Hypothalamus (tissue), 51 donors: ENCODE measurements around the gene MAGEL2.

ENCODE experiments used
- DNase-seq, 51 donors: peaks; one replicate each; lab custom pipeline; 2025; lab: John Stamatoyannopoulos, UW

MAGEL2 gene

DNA sequence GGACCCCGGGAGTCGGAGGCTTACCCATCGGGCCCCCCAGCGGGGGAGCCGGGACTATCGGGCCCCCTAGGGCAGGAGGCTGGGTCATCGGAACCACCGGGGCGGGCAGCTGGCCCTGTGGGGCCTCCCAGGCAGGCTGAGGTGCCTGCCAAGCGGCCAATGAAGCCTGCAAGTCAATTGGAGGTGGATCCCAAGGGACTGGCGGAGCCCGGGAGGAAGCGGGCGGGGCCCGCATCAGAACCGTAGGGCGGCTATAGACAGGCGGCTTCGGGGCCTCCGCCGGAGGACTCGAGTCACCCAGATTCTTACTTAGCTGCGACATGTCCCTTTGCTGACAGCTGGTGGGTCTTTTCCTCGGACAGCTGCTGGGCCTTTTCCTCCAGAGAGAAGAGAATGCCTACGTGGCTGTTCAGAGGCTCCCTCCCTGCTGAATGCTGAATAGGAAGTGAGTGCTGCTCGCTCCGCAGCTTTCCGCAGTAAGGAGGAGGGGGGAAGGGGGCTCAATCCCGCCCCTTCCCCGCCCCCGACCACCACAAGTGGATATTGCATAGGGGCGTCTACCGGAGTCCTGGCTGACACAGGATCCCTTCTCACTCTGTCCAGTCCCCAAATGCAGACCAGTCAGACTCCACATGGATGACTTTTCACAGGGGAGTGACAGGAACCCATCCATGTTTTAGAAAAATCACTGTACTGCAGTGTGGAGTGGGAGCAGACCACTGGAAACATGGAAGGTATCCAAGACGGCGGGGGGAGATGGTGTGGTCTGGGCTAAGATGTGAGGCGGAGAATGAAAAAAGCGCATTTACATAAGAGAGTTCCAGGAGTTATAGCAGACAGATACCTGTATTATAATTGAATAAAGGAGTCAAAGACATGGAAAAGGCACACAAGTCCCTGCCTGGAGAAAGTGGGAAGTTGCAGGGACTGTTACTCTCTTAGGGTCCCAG is at the start of gene MAGEL2:
Gene MAGEL2, minus strand, starts transcription at position 447 of the 950 bp plus-strand sequence. Its CDS starts 125 bp downstream, at position 322.
- DNase-seq: peak in 6 of 51 donors; percentile 12 to 68 (median 24)

DNA sequence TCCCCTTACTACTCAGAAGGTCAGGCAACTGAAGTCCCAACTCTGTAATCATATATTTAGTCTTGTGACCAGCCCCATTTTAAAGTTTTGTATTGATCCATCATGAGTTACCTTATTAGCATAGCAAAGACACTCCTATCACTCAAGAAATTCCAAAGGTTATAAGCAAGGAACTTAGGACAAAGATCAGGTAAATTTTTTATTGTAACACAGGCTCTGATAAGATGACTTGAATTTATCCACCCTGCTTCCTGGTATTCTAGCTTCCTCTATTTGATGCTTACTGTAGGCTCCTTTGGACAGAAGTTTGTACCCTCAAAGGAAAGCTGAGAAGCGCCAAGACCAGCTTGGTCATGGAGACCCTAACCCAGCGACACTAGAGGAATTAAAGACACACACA is 47.6 kb upstream of the MAGEL2 start:
- DNase-seq: no peak

DNA sequence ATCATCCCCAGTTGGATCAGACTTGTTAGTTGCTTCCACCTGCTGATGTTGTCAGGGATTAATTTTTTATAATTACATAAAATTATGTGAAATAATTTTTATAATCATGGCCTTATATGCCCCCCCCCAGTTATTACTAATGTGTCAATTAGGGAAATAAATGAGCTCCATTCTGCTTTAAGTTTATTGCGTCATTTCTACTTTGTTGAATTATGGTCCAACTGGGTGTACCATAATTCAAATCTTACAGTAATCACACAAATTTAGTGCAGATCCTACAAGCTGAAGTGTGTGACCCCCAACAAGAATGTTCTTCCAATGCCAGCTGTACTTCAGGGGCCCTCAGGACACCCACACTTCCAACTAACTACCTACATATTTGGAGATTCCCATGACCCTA is 46.9 kb upstream of the MAGEL2 start:
- DNase-seq: no peak

DNA sequence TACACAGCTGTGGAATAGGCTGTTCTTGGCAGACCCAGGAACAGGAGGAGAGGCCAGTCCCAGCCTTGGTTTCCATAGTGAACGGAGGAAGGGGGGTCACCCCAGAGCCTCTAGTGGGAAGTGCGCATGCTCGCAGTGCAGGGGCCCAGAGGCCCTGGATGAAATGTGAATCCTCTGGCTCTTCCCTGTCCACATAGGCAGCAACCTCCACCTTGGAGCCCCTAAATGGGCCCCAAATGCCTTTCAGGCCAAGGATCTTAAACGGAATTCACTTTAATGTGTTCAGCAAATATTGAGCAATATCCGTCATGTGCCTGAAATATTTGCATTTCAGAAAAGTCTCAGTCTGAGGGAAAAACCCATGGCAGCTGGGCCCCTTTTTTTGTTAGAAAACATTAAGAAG is 42.8 kb upstream of the MAGEL2 start:
- DNase-seq: peak in 42 of 51 donors; percentile 1 to 76 (median 50)

DNA sequence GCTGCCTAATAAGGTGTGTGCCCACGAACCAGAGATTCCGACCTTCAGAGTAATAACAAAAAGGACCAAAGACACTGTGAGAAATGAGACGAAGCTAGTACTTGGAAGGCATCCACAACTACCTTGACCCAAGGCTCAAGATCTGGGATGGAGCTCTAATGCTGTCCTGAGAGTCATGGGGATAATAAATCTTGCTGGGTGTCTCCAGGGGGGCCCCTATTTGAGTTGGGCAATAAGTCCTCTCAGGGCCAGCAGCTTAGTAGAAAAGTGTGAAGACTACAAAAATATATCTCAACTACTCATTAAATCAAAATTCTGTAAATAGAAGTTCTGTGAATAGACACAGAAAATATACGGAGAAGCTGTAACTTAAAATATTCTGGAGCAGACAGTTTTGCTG is 42.3 kb upstream of the MAGEL2 start:
- no peak for DNase-seq

DNA sequence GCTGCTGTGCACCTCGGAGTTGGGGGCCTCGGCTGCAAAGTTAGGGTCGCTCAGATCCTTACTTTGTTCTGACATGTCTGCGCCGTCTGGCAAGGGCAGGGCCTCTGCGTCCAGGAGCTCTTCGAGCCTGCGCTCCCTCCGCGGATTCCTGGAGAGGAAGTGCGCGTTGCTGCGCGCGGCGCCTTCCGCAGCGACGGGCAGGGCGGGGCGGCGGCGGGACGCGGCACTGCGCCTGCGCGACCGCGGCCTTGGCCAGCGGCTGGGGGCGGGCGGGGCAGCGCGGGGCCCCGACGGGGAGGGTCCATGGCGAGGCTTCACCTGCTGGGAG is 39.4 kb upstream of the MAGEL2 start, which contains the start of gene NDN:
Gene NDN, minus strand, starts transcription at position 163 of the 328 bp plus-strand sequence. Its CDS starts 88 bp downstream, at position 75.
- DNase-seq: peak in 36 of 51 donors; percentile 4 to 62 (median 29)

DNA sequence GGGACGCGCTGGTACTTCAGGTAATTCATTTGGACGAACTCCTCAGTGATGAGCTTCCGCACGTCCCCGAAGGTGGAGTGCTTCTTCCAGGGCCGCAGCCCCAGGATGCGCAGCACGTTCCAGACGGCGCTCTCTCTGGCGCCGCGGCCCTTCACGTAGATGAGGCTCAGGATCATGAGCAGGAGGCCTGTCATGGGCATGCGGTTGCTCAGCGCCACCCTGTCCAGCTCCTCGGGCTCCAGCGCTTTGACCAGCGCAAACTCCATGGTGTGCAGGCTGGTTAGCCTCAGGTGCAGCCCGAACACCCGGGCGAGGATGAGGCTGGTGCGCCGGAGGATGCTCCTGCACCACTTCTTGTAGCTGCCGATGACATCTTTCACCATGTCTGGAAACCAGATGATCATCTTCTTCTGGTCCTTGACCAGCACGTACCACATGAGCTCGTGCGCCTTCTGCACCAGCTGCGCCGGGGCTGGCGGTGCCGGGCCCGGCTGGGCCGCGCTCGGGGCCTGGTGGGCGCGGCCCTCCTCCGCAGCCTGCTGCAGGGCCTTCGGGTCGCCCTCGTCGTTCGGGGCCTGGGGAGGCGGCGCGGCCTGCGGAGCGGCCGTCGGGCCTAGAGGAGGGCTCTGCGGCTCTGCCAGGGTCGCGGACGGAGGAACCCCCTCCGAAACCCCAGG is 38.9 kb upstream of the MAGEL2 start:
- peak in 3 of 51 donors; percentile 2 to 27 (median 13) for DNase-seq

DNA sequence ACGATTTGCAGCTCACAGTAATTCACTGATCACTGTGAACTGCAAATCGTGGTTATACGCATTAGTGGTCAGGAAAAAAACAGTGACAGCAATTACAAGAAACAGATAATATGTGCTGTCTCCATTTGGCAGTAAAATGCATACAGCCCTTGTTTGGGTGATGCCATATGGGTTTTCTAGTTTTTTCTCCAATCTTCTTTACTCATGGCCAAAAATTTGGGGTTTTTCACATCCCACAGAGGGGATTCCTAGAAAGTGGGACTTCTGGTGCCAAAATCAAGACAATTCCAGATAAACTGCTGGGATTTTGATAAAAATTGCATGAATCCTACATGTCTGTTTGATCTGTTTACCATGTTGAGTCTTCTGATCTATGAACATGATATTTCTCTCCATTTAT is 23.8 kb upstream of the MAGEL2 start:
- no peak for DNase-seq

DNA sequence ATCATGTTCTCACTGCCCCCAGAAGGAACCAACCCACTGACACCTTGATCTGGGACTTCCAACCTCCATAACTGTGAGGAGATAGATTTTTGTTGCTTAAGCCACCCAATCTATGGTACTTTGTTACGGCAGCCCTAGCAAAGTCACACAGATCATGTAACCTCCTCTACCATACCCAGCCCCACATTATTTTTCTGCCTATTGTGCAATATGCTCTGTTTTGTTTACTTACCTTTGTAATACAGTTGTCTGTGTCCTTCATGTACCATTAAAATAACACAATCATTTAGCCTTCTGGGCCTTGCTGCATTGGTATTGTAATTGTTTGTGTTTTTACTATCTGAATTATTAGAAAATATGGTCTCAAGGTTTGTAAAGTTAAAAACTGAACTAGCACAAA is 23.3 kb upstream of the MAGEL2 start:
- DNase-seq: no peak

DNA sequence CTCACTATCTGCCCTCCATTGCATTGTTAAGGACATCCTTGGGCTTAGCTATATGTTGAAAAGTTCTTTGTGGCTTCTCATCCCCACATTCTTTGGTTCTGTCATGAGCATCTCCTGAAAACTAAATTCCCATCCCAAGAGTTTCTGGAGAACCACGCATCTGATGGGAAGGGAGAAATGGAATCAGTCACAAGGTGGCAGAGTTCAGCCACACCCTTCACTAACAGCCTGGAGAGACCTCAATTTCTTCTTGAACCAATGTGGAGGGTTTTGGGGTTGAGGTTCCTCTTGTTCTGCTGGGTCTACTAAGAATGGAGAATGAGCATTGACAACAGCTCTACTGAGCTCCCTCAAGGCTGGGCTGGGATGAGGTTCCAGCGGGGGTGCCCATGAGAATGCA is 15.6 kb upstream of the MAGEL2 start:
- DNase-seq: no peak

DNA sequence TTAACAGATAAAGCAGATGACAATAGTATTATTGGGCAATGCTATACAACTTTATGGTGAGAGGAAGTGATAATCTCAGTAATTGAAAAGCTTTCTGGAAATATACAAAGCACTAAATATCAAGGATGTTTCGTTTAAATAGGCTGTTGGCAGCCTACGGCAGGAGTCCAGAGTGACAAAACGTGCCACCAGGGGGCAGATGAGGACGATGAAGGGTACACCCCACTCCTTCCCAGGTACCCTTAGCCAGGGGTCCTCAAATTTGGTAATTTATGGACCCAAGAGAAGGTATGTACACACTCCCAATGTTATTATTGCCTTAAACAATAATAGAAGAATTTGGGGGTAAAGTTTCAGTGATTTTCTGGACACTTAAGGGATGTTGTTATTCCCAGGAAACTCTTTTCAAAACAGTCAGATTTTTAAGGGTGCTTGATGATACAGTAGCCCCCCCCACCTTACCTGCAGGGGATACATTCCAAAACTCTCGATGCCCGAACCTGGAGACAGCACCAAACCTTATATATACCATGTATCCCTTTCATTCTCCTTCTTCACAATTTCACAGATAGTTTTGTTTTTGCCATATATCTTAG is 1.4 kb upstream of the MAGEL2 start:
- DNase-seq: peak in 13 of 51 donors; percentile 4 to 51 (median 33)

DNA sequence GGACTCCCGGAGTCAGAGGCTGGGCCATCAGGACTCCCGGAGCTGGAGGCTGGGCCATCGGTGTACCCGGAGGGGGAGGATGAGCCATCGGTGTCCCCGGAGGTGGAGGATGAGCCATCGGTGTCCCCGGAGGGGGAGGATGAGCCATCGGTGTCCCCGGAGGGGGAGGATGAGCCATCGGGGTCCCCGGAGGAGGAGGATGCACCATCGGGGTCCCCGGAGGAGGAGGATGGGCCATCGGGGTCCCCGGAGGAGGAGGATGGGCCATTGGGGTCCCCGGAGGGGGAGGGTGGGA is 719 bp downstream of the MAGEL2 start:
- DNase-seq: peak in 1 of 51 donors; percentile 15

DNA sequence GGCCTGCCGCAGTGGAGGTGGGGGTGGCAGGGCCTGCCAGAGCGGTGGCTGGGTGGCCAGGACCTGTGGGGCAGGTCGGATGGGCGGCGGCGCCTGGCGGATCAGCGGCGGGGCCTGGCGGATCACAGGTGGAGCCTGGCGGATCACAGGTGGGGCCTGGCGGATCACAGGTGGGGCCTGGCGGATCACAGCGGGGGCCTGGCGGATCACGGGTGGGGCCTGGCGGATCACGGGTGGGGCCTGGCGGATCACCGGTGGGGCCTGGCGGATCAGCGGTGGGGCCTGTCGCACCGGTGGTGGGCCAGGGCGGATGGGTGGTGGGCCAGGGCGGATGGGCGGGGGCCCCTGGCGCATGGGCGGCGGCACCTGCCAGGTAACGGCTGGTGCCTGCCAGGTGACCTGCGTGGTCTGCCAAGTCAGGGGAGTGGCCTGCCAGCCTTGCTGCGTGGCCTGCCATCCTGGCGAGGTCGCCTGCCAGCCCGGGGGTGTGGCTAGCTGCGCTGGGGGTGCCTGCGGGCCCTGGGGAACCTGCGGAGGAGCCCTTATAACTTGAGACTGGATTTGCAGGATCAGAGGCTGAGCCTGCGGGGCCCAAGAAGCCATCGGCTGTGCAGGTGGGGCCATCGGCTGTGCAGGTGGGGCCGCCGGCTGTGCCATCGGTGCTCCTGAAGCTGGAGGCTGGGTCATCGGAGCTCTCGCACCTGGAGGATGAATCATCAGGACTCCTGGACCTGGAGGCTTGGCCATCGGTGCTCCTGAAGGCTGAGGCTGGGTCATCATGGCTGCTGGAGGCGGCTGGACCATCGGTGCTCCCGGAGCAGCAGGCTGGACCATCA is 1.3 kb downstream of the MAGEL2 start:
- no peak for DNase-seq

DNA sequence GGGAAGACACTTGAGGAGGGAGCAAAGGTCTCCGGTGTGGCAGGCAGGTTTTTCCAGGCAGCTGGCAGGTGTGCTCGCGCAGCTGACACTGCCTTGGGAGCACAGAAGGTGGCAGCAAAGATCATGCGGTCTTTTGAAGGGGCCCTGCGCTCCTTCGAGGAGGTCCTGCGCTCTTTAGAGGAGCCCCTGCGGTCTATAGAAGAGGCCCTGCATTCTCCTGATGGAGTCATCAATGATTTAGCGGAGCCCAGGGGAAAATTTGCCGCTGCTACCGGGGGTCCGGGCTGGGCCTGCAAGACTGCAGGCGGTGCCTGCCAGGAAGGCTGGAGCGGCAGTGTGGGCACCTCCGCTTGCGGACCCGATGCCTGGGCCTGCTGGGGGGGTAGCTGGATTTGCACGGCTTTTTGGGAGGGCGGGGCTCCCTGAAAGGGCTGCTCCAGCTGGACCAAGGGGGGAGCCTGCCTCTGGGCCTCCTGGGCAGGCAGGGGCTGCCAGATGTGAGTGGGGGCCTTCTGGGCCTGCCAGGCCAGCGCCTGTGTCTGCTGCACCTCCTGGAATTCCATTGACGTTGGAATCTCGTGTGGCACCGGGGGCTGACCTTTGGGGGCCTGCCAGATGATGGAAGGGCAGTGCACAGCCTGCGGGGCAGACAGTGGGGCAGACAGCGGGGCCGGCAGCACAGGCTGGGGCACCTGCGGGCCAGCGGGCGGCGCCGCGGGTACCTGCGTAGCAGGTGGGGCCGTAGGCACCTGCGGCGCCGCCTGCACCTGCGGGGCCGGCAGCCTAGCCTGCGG is 2.1 kb downstream of the MAGEL2 start:
- no peak for DNase-seq

DNA sequence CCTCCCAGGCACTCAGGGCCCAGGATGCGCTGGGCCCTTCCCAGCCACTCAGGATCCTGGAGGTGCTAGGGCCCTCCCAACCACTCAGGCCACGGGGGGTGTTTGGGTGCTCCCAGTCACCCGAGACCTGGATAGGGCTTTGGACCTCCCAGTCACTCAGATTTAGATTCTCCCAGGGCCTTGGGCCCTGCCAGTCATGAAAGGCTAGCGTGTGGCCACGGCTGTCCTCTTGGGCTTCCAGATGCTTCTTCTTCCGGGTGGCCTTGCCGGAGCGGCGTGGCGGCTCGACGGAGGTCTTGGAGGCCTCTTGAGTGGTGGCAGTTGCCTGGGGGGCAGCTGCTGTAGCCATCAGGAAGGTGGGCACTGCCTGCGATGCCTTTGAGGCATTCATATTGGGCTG is 2.8 kb downstream of the MAGEL2 start:
- DNase-seq: no peak

DNA sequence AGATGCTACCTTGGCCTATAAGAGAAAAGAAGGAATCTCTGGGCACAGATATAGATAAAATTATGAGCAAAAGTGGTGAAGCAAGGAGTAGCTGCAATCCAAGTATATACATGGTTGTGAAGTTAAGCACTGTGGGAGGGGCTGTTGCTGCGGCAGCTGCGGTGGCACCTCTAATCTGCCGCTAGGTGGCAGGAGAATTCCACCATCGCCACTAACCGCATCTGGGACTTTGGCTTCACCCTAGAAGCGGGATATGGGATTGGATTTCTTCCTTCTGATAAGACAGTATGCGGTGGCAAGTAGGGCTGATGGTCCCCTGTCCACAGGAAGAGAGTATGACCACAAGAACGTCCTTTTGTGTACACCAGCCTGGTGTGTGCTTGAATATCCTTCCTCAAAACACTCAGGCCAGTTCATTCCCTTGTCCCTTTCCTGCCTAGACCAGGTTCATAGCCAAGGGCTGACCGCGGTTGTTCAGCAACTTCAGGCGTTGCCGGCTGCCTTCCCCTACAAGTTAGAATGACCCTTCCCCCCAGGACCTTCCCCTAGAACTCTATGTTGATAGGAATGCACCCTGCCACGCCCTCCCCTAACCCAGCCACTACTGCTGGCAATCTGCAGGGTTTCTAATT is 5.1 kb downstream of the MAGEL2 start:
- peak in 27 of 51 donors; percentile 14 to 74 (median 42) for DNase-seq

DNA sequence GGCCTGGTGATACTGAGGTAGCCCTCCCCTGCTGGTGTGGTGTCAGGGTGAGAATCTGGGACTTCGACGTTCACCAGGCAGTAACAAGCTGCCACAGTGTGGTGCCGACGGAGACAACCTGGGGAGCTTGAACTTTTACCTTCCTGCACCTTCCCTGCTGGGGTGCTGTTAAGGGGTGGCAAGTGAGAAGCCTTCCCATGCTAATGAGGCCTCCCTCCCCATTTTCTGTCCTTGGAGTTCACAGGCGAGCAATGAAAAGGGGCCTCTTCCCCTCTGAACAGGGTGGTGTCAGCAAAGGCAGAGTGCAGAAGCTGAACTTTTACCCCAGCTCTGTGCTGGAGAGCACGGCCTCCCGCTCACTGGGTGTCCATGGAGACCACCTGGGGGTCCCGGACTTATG is 13.5 kb downstream of the MAGEL2 start:
- no peak for DNase-seq

DNA sequence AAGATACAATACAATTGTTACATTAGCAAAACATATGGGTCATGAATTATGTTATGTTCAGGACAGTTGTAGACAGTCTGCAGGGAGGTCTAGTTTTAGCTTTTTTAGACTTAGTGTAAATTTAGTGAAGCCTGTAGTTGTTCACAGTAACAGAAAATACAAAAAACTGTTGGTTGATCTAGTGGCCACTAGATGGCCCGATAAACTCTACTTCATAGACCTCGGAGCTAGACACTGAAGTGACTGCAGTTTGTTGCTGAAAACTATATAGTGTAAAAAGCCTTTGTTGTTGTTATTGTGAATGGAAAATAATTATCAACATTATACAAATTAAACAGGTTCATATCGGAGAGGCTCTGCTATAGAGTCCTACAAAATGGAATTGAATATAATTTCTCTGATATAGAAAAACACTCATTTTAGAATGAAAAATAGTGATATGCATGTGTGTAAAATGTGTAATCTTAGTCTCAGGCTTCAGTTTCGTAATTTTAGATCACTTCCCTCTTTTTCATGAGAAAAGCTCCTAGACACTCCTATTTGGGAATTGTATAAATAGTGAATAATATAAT is 18.3 kb downstream of the MAGEL2 start:
- no peak for DNase-seq
